ENCODE data around the gene POU5F2. TPM values are rescaled to one million over a fixed set of nuclear protein-coding genes. Genes with fewer than 3 reads are reported as not detected.

POU5F2 gene
- total RNA-seq, 1 experiment from 2014 or later, result 1.1 TPM

DNA sequence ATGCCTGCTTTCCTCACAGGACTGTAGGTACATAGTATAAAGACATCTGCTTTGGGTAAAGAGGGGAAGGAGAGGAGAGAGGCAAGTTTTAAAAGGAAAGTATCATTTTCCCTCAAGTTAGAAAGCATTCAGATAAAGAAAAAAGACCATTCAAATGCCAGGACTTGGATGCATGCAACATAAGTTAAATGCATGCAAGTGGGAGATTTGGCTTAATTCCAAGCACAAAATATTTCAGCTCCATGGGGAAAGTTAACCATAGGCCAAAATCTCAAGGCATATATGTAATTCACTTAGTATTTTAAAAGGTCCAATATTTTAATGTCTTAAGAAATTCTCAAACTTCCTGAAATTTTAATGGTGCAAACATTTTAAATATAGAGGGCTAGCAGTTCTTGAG is 36.4 kb downstream of the POU5F2 start:
- Histone ChIP-seq H3K4me2 (no peak overlapping the region), H3K4me1 (replicated peaks; ENCODE audit: insufficient read depth) (no peaks in the 10 kb centered on the region), H2AFZ (no peak overlapping the region), H3K9me2 (ENCODE audit: insufficient read depth) (no peaks in the 10 kb centered on the region), H3K36me3 (ENCODE audit: low read depth) (no peaks in the 10 kb centered on the region), H3F3A (ENCODE audit: insufficient read depth, low read depth) (no peaks in the 10 kb centered on the region), H3K27me3 (ENCODE audit: insufficient read depth, low read depth) (no peaks in the 10 kb centered on the region), H4K20me1 (ENCODE audit: insufficient read depth) (no peaks in the 10 kb centered on the region), H3K27ac (no peak overlapping the region), H3K79me2 (ENCODE audit: low read depth) (no peaks in the 10 kb centered on the region), H3K4me3 (no peak overlapping the region), H3K9me3 (ENCODE audit: insufficient read depth, low read depth) (no peaks in the 10 kb centered on the region)
- POLR2A ChIA-PET (ENCODE audit: unreplicated experiment), result interaction anchor here (0.5 to 0.6 kb wide), 2 partner anchors 8 to 69 kb away, joined by 4 to 11 read pairs; no protein-coding TSS in a partner anchor
- TF ChIP-seq, protein P1, sequence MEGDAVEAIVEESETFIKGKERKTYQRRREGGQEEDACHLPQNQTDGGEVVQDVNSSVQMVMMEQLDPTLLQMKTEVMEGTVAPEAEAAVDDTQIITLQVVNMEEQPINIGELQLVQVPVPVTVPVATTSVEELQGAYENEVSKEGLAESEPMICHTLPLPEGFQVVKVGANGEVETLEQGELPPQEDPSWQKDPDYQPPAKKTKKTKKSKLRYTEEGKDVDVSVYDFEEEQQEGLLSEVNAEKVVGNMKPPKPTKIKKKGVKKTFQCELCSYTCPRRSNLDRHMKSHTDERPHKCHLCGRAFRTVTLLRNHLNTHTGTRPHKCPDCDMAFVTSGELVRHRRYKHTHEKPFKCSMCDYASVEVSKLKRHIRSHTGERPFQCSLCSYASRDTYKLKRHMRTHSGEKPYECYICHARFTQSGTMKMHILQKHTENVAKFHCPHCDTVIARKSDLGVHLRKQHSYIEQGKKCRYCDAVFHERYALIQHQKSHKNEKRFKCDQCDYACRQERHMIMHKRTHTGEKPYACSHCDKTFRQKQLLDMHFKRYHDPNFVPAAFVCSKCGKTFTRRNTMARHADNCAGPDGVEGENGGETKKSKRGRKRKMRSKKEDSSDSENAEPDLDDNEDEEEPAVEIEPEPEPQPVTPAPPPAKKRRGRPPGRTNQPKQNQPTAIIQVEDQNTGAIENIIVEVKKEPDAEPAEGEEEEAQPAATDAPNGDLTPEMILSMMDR (conservative IDR thresholded peaks at IDR 0.05), result no peak
- TF ChIP-seq EZH2 (IDR thresholded peaks at IDR 0.05; ENCODE audit: low read depth), result no peak
- CTCF ChIA-PET, result no interaction called here
- BruUV-seq (replicated peaks), result no TSS peak
- DNase-seq, result no peak
- intact Hi-C loops (cut with micrococcal nuclease; ENCODE audit: unreplicated experiment), result no loop called here

DNA sequence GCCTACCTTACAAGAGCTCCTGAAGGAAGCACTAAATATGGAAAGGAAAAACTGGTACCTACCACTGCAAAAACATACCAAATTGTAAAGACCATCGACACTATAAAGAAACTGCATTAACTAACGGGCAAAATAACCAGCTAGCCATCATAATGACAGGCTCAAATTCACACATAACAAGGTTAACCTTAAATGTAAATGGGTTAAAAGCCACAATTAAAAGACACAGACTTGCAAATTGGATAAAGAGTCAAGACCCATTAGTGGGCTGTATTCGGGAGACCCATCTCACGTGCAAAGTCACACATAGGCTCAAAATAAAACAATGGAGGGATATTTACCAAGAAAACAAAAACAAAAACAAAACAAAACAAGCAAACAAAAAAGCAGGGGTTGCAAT is 49.4 kb downstream of the POU5F2 start:
- Histone ChIP-seq H3K27ac (no peak overlapping the region), H4K20me1 (ENCODE audit: insufficient read depth) (no peaks in the 10 kb centered on the region), H3K27me3 (ENCODE audit: insufficient read depth, low read depth) (no peaks in the 10 kb centered on the region), H3K4me1 (replicated peaks; ENCODE audit: insufficient read depth) (no peaks in the 10 kb centered on the region), H3K36me3 (ENCODE audit: low read depth) (no peaks in the 10 kb centered on the region), H3K4me2 (no peak overlapping the region), H2AFZ (no peak overlapping the region), H3F3A (ENCODE audit: insufficient read depth, low read depth) (no peaks in the 10 kb centered on the region), H3K9me3 (ENCODE audit: insufficient read depth, low read depth) (no peaks in the 10 kb centered on the region), H3K4me3 (no peak overlapping the region), H3K9me2 (ENCODE audit: insufficient read depth) (no peaks in the 10 kb centered on the region), H3K79me2 (ENCODE audit: low read depth) (no peaks in the 10 kb centered on the region)
- no peak for DNase-seq
- CTCF ChIA-PET, result no interaction called here
- intact Hi-C loops (cut with micrococcal nuclease; ENCODE audit: unreplicated experiment), result no loop called here
- POLR2A ChIA-PET (ENCODE audit: unreplicated experiment), result no interaction called here
- no TSS peak for BruUV-seq (replicated peaks)
- TF ChIP-seq EZH2 (IDR thresholded peaks at IDR 0.05; ENCODE audit: low read depth), result no peak
- TF ChIP-seq, protein P1 (conservative IDR thresholded peaks at IDR 0.05), result no peak

Other genes starting within 250 kb of the POU5F2 start
- gene NR2F1-AS1, start 160.4 kb downstream of the POU5F2 start, total RNA-seq (2021), result 5.9 and 6.0 TPM in 2 replicates
- gene NR2F1, start 158.4 kb downstream of the POU5F2 start, total RNA-seq (2021), result 1.1 and 1.3 TPM in 2 replicates

Measured in PC-9 (cell line).